Measurements from ENCODE around the gene TRIM25. TPM values are rescaled to one million over a fixed set of nuclear protein-coding genes. Genes with fewer than 3 reads are reported as not detected.

Gene TRIM25
- total RNA-seq, 6 experiments from 2014 or later = 38.8 to 43.7 (median 41.4) TPM

DNA sequence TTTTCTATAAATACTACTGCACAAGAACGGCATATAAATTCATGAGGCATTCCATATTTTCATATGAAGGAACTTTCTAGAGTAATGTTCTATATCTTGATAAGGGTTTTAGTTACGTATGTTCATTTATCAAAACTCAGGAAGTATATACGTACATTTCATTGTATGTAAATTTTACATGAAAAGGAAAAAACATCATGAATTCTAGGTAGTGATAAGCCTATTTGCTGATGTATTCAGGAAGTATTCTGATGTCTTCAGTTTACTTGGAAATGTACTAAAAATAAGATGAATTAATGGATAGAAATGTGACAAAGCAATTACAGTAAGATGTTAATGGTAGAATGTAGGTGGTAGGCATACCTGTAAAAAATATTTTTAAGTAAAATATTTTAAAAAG, 75.2 kb downstream of the TRIM25 start:
- Mint-ChIP-seq H3K27ac (no peak overlapping the region), H3K4me1 (ENCODE audit: low read depth) (peaks cover 37% of the 10 kb centered on the region), H3K9me3 (no peaks in the 10 kb centered on the region), H3K4me3 (no peak overlapping the region), H3K27me3 (ENCODE audit: insufficient read depth) (no peaks in the 10 kb centered on the region; the same call in 1 of the 2 replicates), H3K36me3 (ENCODE audit: low read depth) (peaks cover 6% of the 10 kb centered on the region; the same call in 1 of the 2 replicates)
- no peak for DNase-seq
- TF ChIP-seq, protein P1, sequence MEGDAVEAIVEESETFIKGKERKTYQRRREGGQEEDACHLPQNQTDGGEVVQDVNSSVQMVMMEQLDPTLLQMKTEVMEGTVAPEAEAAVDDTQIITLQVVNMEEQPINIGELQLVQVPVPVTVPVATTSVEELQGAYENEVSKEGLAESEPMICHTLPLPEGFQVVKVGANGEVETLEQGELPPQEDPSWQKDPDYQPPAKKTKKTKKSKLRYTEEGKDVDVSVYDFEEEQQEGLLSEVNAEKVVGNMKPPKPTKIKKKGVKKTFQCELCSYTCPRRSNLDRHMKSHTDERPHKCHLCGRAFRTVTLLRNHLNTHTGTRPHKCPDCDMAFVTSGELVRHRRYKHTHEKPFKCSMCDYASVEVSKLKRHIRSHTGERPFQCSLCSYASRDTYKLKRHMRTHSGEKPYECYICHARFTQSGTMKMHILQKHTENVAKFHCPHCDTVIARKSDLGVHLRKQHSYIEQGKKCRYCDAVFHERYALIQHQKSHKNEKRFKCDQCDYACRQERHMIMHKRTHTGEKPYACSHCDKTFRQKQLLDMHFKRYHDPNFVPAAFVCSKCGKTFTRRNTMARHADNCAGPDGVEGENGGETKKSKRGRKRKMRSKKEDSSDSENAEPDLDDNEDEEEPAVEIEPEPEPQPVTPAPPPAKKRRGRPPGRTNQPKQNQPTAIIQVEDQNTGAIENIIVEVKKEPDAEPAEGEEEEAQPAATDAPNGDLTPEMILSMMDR (IDR thresholded peaks at IDR 0.05) = no peak

Other genes starting within 250 kb of the TRIM25 start
- 1 to 10 TPM; 1.5 to 2.3 (median 1.9) TPM for gene C17orf67, start 80.1 kb downstream of the TRIM25 start, total RNA-seq (2021; fragmentation: NEBNext Ultra II Directional; extraction: Animal tissue kit (Norgen Biotek cat#: 25700))
- 1 to 10 TPM; 5.9 to 9.3 (median 7.6) TPM for gene DGKE, start 79.9 kb downstream of the TRIM25 start, total RNA-seq (2021; fragmentation: NEBNext Ultra II Directional; extraction: Animal tissue kit (Norgen Biotek cat#: 25700))
- gene COIL, start 47.0 kb upstream of the TRIM25 start, total RNA-seq (2021; fragmentation: NEBNext Ultra II Directional; extraction: Animal tissue kit (Norgen Biotek cat#: 25700)) = 10 to 100 TPM; 13.6 to 16.4 (median 16.2) TPM
- gene SCPEP1, start 64.1 kb upstream of the TRIM25 start, total RNA-seq (2021; fragmentation: NEBNext Ultra II Directional; extraction: Animal tissue kit (Norgen Biotek cat#: 25700)) = 10 to 100 TPM; 37.4 to 42.5 (median 39.7) TPM
- gene AKAP1, start 171.2 kb upstream of the TRIM25 start, total RNA-seq (2021; fragmentation: NEBNext Ultra II Directional; extraction: Animal tissue kit (Norgen Biotek cat#: 25700)) = 10 to 100 TPM in 5 of 6 experiments, 1 to 10 TPM in 1; 9.7 to 12.6 (median 10.7) TPM